NCI-H146 treated with DMSO at 0.1 percent for 48 hours (cell line): ENCODE results near the gene CGB2.
"Not testable (repeated sequence)": the region's sequence is repeated elsewhere in the genome, so short reads cannot be mapped to it uniquely, and the experiment has no call there.

Experiments used
- DNase-seq: peaks from one replicate; lab custom pipeline; 2025; ENCODE audit not compliant: unreplicated experiment; lab: John Stamatoyannopoulos, UW

CGB2 gene

DNA sequence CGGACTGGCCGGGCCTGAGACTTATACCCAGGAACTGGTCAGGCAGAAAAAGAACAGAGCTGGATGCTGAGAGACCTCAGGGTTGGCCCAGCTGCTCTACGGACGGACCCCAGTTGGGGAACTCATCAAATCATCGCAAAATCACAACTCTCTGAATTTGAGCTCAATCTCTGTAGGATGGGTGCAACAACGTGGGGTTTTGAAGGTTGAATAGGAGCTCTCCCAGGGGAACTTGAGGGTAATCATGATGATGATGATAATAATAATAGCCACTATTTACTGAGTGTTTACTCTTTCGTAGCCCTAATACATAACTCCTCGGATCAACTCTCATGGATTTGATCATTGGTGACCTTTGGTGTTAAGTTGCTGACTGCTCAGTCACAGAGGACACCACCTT lies 1.4 kb upstream of the CGB2 start:
- not testable (repeated sequence) for DNase-seq

DNA sequence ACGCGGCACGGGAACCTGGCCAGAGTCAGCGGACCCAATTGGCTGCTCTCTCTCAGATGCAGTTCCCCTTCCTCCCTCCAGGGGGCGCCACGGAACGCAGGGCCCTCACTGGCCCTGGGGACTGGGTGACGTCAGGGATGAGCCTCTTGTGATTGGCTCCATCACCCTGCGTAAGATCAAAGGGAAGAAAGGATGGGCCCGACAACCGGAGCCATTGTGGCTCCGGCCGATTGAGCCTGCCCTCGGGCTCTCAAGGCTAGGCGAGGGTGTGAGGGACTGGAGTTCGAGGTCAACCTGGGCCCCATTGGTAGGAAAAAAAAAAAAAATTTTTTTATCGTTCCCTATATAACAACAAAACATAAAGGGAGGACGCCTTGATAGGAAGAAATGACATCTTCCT lies 5.1 kb downstream of the CGB2 start, which contains the start of gene CGB1:
TSS of gene CGB1 (minus strand) at position 81 of the 400 bp plus-strand sequence. CDS start 184 bp downstream, outside the sequence.
- peak; percentile 31 for DNase-seq

DNA sequence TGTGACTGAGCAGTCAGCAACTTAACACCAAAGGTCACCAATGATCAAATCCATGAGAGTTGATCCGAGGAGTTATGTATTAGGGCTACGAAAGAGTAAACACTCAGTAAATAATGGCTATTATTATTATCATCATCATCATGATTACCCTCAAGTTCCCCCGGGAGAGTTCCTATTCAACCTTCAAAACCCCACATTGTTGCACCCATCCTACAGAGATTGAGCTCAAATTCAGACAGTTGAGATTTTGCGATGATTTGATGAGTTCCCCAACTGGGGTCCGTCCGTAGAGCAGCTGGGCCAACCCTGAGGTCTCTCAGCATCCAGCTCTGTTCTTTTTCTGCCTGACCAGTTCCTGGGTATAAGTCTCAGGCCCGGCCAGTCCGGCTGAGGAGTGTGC lies 6.4 kb downstream of the CGB2 start:
- not testable (repeated sequence) for DNase-seq

DNA sequence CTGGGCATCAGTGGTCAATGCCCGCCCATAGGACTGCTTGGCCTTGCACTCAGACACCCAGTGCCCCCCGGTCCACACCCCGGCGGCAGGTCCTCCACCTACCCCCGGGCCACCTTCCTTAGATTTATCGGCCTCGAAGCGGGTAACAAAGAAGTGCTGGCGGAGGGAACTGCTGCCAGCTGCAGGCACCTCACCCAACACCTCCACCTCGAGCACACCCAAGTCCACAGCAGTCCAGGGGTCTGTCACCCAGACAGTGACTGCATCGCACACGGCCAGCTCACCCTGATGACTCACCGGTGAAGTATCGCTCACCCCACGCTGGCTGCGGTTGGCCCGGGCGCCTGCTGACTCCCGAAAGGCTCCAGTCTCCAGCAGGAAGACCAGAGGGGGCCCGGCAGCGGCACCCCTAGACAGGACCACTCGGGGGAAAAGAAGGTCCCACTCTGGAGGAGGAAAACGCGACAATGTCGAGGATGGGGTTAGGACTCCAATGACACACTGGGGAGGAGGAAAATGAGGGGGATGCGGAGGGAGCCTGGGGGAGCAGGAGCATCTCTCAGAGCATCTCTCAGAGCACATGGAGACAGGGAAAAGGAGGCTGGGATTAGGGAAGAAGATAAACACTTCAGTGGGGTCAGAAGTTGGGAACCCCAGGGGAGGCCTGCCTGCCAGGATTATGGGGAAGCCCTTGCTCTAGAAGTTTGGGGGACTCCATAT lies 7.0 kb downstream of the CGB2 start:
- DNase-seq: not testable (repeated sequence)

DNA sequence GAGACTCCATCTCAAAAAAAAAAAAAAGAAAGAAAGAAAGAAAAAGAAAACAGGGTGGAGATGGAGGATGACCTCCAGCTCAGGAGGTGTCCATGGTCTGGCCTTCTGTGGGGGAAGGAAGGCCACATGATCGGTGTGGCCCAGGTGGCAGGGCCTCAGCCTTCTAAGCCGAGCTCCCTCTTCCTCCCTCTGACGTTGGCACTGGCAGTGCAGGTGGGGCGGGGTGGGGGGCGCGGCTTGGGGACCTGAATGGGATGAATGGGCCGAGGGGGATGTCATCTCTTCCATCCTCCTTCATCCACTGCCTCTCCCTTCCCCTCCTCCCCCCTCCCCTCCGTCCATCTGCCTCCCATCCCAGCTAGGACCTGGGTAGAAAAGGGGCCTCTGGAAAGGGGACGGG lies 8.0 kb downstream of the CGB2 start:
- not testable (repeated sequence) for DNase-seq

DNA sequence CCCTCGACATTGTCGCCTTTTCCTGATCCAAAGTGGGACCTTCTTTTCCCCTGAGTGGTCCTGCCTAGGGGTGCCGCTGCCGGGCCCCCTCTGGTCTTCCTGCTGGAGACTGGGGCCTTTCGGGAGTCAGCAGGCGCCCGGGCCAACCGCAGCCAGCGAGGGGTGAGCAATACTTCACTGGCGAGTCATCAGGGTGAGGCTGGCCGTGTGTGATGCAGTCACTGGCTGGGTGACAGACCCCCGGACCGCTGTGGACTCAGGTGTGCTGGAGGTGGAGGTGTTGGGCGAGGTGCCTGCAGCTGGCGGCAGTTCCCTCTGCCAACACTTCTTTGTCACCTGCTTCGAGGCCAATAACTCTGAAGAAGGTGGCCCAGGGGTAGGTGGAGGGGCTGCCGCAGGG lies 10.5 kb downstream of the CGB2 start:
- no peak for DNase-seq

DNA sequence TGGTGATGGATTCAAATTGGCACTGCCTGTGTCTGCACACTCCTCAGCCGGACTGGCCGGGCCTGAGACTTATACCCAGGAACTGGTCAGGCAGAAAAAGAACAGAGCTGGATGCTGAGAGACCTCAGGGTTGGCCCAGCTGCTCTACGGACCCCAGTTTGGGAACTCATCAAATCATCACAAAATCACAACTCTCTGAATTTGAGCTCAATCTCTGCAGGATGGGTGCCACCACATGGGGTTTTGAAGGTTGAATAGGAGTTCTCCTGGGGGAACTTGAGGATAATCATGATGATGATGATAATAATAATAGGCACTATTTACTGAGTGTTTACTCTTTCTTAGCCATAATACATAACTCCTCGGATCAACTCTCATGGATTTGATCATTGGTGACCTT lies 11.0 kb downstream of the CGB2 start:
- DNase-seq: not testable (repeated sequence)

DNA sequence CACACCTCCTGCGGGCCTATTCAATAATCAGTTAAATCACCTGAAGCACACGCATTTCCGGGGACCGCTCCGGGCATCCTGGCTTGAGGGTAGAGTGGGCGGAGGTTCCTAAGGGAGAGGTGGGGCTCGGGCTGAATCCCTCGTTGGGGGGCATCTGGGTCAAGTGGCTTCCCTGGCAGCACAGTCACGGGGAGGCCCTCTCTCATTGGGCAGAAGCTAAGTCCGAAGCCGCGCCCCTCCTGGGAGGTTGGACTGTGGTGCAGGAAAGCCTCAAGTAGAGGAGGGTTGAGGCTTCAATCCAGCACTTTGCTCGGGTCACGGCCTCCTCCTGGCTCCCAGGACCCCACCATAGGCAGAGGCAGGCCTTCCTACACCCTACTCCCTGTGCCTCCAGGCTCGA lies 11.9 kb downstream of the CGB2 start, which contains the start of gene CGB5:
TSS of gene CGB5 (plus strand) at position 301 of the 400 bp plus-strand sequence. CDS start 362 bp downstream, outside the sequence.
- not testable (repeated sequence) for DNase-seq

DNA sequence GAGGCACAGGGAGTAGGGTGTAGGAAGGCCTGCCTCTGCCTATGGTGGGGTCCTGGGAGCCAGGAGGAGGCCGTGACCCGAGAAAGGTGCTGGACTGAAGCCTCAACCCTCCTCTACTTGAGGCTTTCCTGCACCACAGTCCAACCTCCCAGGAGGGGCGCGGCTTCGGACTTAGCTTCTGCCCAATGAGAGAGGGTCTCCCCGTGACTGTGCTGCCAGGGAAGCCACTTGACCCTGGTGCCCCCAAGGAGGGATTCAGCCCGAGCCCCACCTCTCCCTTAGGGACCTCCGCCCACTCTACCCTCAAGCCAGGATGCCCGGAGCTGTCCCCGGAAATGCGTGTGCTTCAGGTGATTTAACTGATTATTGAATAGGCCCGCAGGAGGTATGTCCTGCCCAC lies 17.3 kb downstream of the CGB2 start, which contains the start of gene CGB8:
TSS of gene CGB8 (minus strand) at position 101 of the 400 bp plus-strand sequence. CDS start 372 bp downstream, outside the sequence.
- not testable (repeated sequence) for DNase-seq

DNA sequence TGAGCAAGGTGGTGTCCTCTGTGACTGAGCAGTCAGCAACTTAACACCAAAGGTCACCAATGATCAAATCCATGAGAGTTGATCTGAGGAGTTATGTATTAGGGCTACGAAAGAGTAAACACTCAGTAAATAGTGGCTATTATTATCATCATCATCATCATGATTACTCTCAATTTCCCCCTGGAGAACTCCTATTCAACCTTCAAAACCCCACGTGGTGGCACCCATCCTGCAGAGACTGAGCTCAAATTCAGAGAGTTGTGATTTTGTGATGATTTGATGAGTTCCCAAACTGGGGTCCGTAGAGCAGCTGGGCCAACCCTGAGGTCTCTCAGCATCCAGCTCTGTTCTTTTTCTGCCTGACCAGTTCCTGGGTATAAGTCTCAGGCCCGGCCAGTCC lies 18.1 kb downstream of the CGB2 start:
- not testable (repeated sequence) for DNase-seq

DNA sequence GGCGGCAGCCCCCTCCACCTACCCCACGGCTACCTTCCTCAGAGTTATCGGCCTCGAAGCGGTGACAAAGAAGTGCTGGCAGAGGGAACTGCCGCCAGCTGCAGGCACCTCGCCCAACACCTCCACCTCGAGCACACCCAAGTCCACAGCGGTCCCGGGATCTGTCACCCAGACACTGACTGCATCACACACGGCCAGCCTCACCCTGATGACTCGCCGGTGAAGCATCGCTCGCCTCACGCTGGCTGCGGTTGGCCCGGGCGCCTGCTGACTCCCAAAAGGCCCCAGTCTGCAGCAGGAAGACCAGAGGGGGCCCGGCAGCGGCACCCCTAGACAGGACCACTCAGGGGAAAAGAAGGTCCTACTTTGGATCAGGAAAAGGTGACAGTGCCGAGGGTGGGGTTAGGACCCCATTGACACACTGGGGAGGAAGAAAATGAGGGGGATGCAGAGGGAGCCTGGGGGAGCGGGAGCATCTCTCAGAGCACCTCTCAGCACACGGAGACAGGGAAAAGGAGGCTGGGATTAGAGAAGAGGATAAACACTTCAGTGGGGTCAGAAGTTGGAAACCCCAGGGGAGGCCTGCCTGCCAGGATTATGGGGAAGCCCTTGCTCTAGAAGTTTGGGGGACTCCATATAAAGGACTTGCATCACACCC lies 18.8 kb downstream of the CGB2 start:
- not testable (repeated sequence) for DNase-seq

DNA sequence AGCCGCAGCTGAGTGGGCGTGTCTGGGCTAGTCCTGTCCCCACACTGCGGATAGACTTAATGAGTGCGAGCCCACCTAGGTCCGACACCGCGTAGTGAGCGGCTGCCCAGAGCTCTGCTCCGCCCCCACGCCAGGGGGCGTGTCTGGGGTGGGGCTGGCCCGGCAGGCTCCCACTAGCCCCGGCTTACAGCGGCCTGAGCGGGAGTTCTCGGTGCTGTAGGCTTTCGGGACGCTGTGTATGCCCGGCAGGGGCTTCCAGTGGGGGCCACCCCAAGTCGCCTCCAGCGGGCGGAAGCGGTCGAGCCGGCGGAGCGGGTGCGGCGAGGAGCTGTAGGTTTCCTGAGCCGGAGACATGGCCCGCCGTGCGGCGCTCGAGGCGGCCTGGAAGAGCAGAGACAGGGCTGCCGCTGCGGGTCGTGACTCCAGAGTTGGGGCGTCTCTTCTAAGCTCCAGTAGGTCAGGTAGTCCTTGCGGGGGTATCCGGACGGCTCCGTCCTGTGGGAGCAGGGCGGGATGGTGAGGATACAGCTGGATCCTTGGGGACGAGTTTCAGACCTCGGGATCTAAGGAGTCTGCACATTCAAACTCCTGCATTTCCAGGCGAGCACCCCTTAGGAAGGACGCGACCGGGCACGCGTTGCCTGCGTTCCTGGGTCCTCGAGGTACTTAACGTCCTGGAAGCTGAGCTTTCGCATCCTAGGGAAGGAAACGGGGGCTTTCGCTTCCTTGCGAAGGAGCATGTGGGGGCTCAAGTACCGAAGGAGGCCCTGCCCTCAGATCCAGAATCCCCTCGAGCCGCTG lies 24.6 kb downstream of the CGB2 start:
- DNase-seq: peak; percentile 43

DNA sequence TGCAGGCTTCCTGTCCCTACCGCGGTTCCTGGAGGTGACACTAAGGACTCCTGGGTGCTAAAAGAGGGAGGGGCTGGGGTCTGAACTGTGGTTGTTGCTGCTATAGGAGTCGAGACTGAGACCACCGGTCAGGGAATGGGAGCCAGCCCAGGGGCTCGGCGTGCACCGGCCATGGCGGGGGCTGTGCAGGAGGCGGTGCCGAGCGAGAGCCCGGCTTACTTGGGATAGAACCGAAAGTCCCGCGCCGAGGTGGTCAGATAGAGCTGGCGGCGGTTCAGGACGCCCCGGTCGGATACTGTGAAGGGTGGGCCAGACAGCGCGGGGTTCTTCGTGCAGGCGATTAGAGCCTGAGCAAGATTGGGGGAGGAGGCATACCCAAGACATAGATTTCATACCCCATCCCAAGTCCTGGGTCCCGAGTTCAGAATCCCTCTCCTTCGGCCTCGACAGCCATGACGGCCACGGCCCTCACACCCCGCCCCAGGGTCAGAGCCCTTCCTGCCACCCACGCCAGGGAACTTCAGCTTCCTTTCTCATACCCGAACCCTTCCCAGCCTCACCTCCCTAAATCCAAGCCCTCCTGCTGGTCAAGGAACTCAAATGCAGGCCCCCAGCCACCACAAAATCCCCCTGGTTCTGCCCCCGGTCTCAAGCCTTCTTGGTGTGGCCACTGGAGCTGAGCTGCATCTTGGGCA lies 25.4 kb downstream of the CGB2 start:
- DNase-seq: not testable (repeated sequence)

DNA sequence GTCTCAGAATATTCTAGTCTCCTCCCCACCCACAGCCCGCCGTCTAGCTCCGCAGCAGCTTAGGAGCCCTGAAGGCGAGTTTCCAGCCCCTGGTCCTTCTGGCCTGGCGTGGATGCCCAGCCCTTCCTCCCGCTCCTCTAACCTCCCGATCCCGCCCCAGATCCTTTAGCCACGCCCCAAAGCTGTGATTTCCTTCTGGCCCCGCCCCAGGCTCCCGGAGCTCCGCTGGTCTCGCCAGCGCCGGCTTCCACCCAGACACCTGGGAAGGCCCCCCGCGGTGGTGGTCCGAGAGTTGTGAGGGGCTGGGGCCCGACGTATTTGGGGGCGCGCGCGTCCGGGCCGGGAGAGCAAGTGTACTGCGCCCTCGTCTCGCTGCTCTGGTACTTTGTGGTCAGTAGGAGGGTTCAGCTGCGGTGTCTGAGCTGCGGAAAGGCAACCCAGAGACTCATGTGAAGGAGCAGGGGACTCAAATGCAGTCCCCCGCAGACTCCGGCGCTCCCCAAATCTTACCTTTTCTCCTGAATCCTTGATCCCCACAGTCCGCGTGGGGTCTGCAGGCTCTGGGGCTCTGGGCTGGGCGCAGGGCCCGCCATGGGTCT lies 26.0 kb downstream of the CGB2 start, which contains the start of gene CGB7:
TSS of gene CGB7 (minus strand) at position 114 of the 599 bp plus-strand sequence. CDS start 2,374 bp downstream, outside the sequence.
- peak; percentile 43 for DNase-seq

DNA sequence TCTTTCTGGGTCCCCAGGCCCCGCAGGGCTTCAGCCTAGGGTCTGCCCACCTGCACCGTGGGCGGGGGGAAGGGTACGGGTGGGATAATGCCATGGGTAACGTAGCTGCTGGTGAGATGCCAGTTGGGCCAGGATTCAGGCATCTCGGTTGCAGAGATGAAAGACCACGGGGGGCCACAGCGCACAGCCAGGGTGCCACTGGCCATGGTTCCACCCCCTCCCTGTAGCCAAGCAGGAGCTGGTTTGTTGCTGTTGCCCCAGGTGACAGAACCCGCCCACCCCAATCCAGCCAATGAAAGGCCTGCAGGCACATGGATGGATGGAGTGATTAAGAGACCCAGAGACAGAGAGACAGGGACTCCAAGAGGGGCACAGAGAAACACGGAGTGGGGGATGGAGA lies 26.9 kb downstream of the CGB2 start:
- DNase-seq: no peak

DNA sequence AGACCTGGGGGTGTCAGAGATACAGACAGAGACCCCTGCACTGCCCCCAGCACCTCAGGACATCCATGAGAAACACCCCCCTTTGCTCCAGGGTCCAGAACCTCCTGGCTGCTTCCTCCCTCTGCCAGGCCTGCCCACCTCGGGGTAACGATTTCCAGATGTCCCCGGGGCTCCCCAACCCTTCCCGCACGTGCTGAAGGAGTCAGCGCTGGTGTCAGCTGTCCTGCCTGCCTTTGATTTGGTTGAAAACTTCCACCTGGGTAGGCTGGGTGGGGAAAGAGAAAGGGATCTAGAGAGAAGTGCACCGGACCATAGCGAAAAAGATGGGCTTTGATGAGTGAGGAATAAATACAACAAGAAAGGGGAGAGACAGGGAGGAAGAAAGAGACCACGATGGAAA lies 27.4 kb downstream of the CGB2 start:
- no peak for DNase-seq

DNA sequence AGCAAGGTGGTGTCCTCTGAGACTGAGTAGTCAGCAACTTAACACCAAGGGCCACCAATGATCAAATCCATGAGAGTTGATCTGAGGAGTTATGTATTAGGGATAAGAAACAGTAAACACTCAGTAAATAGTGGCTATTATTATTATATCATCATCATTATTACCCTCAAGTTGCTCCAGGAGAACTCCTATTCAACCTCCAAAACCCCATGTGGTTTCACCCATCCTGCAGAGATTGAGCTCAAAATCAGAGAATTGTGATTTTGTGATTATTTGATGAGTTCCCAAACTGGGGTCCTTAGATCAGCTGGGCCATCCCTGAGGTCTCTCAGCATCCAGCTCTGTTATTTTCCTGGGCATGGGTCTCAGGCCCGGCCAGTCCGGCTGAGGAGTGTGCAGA lies 29.3 kb downstream of the CGB2 start:
- DNase-seq: no peak

DNA sequence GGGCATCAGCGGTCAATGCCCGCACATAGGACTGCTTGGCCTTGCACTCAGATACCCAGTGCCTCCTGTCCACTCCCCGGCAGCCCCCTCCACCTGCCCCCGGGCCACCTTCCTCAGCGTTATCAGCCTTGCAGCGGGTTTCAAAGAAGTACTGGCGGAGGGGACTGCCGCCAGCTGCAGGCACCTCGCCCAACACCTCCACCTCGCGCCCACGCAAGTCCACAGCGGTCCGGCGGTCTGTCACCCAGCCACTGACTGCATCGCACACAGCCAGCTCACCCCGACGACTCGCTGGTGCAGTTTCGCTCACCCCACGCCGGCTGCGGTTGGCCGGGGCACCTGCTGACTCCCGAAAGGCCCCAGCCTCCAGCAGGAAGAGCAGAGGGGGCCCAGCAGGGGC lies 29.8 kb downstream of the CGB2 start:
- DNase-seq: no peak

DNA sequence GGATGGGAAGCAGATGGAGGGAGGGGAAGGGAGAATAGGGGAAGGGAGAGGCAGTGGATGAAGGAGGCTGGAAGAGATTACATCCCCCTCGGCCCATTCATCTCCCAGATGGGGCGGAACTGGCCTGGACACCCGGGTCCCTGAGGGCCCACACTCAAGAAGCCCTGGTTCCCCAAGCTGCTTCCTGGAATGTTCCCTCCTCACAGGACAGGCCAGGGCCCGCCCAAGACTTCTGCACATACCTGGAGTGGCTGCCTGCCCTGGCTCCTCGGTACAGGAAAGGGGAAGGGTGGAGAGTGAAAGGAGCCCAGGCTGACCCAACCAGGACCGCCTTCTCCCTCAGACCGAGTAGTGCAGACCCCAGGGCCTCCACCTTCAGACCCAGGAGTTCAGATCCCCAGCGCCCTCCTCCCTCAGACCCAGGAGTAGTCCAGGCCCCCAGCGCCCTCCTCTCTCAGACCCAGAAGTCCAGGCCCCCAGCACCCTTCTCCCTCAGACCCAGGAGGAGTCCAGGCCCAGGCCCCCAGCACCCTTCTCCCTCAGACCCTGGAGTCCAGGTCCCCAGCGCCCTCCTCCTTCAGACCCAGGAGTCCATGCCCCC lies 32.4 kb downstream of the CGB2 start:
- DNase-seq: no peak
